RWPE2 (cell line): ENCODE data around the gene MAPK10.

Experiments used
- ATAC-seq: fragments of 200-7000 bp; cut with Tn5 transposase; 3 replicates; pipeline ENCODE4 v1.9.1; 2021; ENCODE audit warnings: low read depth
- DNase-seq: peaks from one replicate; pipeline ENCODE4 v3.0.0-alpha.2; 2020; ENCODE audit warnings: low spot score
- H3K27ac ChIP-seq: fragments of 450-650 bp; 2 replicates; pipeline ENCODE4 v1.5.1; 2017; ENCODE audit warnings: mild to moderate bottlenecking; ENCODE audit not compliant: poor library complexity, severe bottlenecking
- H3K27me3 ChIP-seq: fragments of 250-450 bp; sonication (Bioruptor Pico); 2 replicates; pipeline ENCODE4 v1.5.1; 2021; ENCODE audit warnings: mild to moderate bottlenecking, moderate library complexity; ENCODE audit not compliant: insufficient read depth, poor library complexity, severe bottlenecking
- H3K36me3 ChIP-seq: fragments of 250-450 bp; sonication (Bioruptor Pico); 2 replicates; pipeline ENCODE4 v1.5.1; 2020; ENCODE audit warnings: low read depth, mild to moderate bottlenecking, moderate library complexity
- H3K4me1 ChIP-seq: fragments of 250-450 bp; sonication (Bioruptor Pico); 2 replicates; pipeline ENCODE4 v1.5.1; 2021; ENCODE audit warnings: mild to moderate bottlenecking, moderate library complexity; ENCODE audit not compliant: insufficient read depth, poor library complexity, severe bottlenecking
- H3K4me3 ChIP-seq: fragments of 250-450 bp; sonication (Bioruptor Pico); 2 replicates; pipeline ENCODE4 v1.5.1; 2021; ENCODE audit warnings: mild to moderate bottlenecking, moderate library complexity; ENCODE audit not compliant: severe bottlenecking
- H3K9me3 ChIP-seq: fragments of 250-450 bp; sonication (Bioruptor Pico); 2 replicates; pipeline ENCODE4 v1.5.1; 2021; ENCODE audit warnings: mild to moderate bottlenecking, moderate library complexity; ENCODE audit not compliant: severe bottlenecking
- TF ChIP-seq, protein P1 (sequence below): fragments of 450-650 bp; IDR thresholded peaks from one replicate; pipeline ENCODE4 v1.5.1; 2017; ENCODE audit warnings: mild to moderate bottlenecking, moderate library complexity; ENCODE audit not compliant: poor library complexity, severe bottlenecking

The MAPK10 gene

GRCh38 chr4:86160426-86160825 is 199.4 kb downstream of the MAPK10 start:
- no peak overlapping the region for H3K27ac ChIP-seq

GRCh38 chr4:86159216-86159615 is 200.6 kb downstream of the MAPK10 start:
- TF ChIP-seq, protein P1, sequence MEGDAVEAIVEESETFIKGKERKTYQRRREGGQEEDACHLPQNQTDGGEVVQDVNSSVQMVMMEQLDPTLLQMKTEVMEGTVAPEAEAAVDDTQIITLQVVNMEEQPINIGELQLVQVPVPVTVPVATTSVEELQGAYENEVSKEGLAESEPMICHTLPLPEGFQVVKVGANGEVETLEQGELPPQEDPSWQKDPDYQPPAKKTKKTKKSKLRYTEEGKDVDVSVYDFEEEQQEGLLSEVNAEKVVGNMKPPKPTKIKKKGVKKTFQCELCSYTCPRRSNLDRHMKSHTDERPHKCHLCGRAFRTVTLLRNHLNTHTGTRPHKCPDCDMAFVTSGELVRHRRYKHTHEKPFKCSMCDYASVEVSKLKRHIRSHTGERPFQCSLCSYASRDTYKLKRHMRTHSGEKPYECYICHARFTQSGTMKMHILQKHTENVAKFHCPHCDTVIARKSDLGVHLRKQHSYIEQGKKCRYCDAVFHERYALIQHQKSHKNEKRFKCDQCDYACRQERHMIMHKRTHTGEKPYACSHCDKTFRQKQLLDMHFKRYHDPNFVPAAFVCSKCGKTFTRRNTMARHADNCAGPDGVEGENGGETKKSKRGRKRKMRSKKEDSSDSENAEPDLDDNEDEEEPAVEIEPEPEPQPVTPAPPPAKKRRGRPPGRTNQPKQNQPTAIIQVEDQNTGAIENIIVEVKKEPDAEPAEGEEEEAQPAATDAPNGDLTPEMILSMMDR = no peak
- H3K9me3 ChIP-seq = no peaks in the 10 kb centered on the region
- ATAC-seq (no peak), DNase-seq (no peak)
- H3K4me3 ChIP-seq = no peak overlapping the region
- no peaks in the 10 kb centered on the region for H3K4me1 ChIP-seq
- H3K36me3 ChIP-seq = no peaks in the 10 kb centered on the region
- no peak overlapping the region for H3K27ac ChIP-seq
- no peaks in the 10 kb centered on the region for H3K27me3 ChIP-seq

More at GRCh38 chr4:86160426-86160825, 199.4 kb downstream of the MAPK10 start:
- no peak for ATAC-seq
- TF ChIP-seq, protein P1 = no peak
- Histone ChIP-seq H3K4me3 (no peak overlapping the region), H3K27me3 (no peaks in the 10 kb centered on the region), H3K4me1 (no peaks in the 10 kb centered on the region), H3K36me3 (no peaks in the 10 kb centered on the region), H3K9me3 (no peaks in the 10 kb centered on the region)
- DNase-seq = no peak

DNA sequence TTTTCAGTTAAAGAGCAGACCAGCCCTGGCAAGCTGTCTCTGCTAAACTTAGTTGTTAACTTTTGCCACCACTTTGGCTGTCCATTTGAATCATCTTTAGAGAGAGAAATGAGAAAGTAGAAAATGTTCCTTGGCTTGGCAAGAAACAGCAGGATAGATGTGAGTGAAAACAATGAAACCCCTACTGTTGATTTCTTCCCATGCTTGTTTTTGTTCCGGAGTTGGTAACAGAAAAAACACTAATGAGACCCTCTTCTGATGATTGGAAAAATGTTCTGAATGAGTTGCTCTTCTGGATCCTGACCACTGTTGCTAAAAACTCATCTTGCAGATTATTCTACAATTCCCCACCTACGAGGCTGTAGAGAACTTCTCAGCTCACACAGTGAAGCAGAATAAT is 203.3 kb downstream of the MAPK10 start:
- H3K4me3 ChIP-seq = no peak overlapping the region
- ATAC-seq = no peak

DNA sequence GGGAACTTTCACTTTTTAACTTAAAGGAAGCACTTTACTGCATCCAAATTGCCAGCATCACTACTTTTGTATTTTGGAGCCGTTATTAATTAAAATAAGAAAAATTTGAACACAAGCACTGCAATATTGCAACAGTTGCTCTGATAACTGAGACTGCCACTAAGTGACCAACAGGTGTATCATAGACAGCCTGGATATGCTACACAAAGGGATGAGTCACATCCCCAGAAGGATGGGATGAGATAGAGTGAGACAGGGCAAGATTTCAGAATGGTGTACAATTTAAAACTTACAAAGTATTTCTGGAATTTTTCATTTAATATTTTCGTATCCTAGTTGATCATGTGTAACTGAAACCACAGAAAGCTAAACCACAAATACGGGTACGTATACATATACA is 204.1 kb downstream of the MAPK10 start:
- TF ChIP-seq, protein P1 = no peak
- DNase-seq (no peak), ATAC-seq (0 out of 3 replicates have a peak, but pooled peaks have one; percentile 49)
- no peak overlapping the region for H3K4me3 ChIP-seq
- no peaks in the 10 kb centered on the region for H3K9me3 ChIP-seq
- H3K27me3 ChIP-seq = no peaks in the 10 kb centered on the region
- no peaks in the 10 kb centered on the region for H3K36me3 ChIP-seq
- H3K4me1 ChIP-seq = no peaks in the 10 kb centered on the region
- no peak overlapping the region for H3K27ac ChIP-seq

More for the DNA sequence above, 203.3 kb downstream of the MAPK10 start:
- Histone ChIP-seq H3K27ac (no peak overlapping the region), H3K9me3 (no peaks in the 10 kb centered on the region), H3K36me3 (no peaks in the 10 kb centered on the region), H3K4me1 (no peaks in the 10 kb centered on the region), H3K27me3 (no peaks in the 10 kb centered on the region)
- TF ChIP-seq, protein P1 = no peak
- DNase-seq = no peak

DNA sequence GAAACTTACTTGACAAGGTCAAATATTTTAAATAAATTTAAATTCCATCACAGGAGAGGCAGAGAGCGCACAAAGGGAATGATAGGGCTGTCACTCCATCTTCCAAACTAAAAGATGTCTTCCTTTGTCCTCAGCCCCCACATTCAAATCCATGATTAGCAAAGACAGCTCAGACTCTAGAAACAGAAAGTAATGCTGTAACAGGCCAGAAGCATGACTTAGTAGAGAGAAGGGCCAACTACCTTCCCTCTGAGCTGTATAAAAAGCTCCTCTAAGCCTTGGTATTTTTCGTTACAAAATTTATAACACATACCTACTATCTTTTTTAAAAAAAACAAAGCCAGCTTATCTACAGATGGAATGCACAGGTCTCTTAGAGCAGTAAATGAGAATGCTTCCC is 207.4 kb downstream of the MAPK10 start:
- Histone ChIP-seq H3K27ac (no peak overlapping the region), H3K27me3 (no peaks in the 10 kb centered on the region), H3K4me3 (no peak overlapping the region), H3K36me3 (no peaks in the 10 kb centered on the region), H3K9me3 (no peaks in the 10 kb centered on the region), H3K4me1 (no peaks in the 10 kb centered on the region)
- no peak for ATAC-seq
- TF ChIP-seq, protein P1 = no peak
- no peak for DNase-seq
